ENCODE results near the gene ITM2C.

The ITM2C gene

GRCh38 chr2:230852113-230852512 lies 12.6 kb upstream of the ITM2C start:
- TF ChIP-seq REST (IDR thresholded peaks at IDR 0.05; ENCODE audit: insufficient read depth in 1 of 2, low read depth in 2 of 2, low read length in 2 of 2): no peak
- no peak for TF ChIP-seq TAF1 (IDR thresholded peaks at IDR 0.05; ENCODE audit: borderline replicate concordance, insufficient read depth, low read length)
- TF ChIP-seq SIN3A (IDR thresholded peaks at IDR 0.05; ENCODE audit: borderline replicate concordance, insufficient read depth, low read length): no peak
- no peak for TF ChIP-seq FOXP2 (optimal IDR thresholded peaks at IDR 0.05; ENCODE audit: borderline replicate concordance, extremely low read depth, extremely low read length, insufficient read depth)
- TF ChIP-seq POLR2AphosphoS5 (IDR thresholded peaks at IDR 0.05; ENCODE audit: low read depth, low read length): no peak

- TF ChIP-seq TAF1 (IDR thresholded peaks at IDR 0.05; ENCODE audit: borderline replicate concordance, insufficient read depth, low read length) (no peak), POLR2AphosphoS5 (IDR thresholded peaks at IDR 0.05; ENCODE audit: low read depth, low read length) (no peak), FOXP2 (optimal IDR thresholded peaks at IDR 0.05; ENCODE audit: borderline replicate concordance, extremely low read depth, extremely low read length, insufficient read depth) (no peak), REST (IDR thresholded peaks at IDR 0.05; ENCODE audit: insufficient read depth in 1 of 2, low read depth in 2 of 2, low read length in 2 of 2) (no peak), SIN3A (IDR thresholded peaks at IDR 0.05; ENCODE audit: borderline replicate concordance, insufficient read depth, low read length) (no peak)
Measured at GRCh38 chr2:230861552-230862255, 3.0 kb upstream of the ITM2C start.

- no peak for TF ChIP-seq SIN3A (IDR thresholded peaks at IDR 0.05; ENCODE audit: borderline replicate concordance, insufficient read depth, low read length)
- TF ChIP-seq POLR2AphosphoS5 (IDR thresholded peaks at IDR 0.05; ENCODE audit: low read depth, low read length): no peak
- TF ChIP-seq REST (IDR thresholded peaks at IDR 0.05; ENCODE audit: insufficient read depth in 1 of 2, low read depth in 2 of 2, low read length in 2 of 2): no peak
Measured at GRCh38 chr2:230862292-230862691, 2.5 kb upstream of the ITM2C start.

GRCh38 chr2:230863031-230863430 lies 1.7 kb upstream of the ITM2C start:
- no peak for TF ChIP-seq REST (IDR thresholded peaks at IDR 0.05; ENCODE audit: insufficient read depth in 1 of 2, low read depth in 2 of 2, low read length in 2 of 2)
- TF ChIP-seq POLR2AphosphoS5 (IDR thresholded peaks at IDR 0.05; ENCODE audit: low read depth, low read length): no peak
- TF ChIP-seq SIN3A (IDR thresholded peaks at IDR 0.05; ENCODE audit: borderline replicate concordance, insufficient read depth, low read length): no peak
- TF ChIP-seq FOXP2 (optimal IDR thresholded peaks at IDR 0.05; ENCODE audit: borderline replicate concordance, extremely low read depth, extremely low read length, insufficient read depth): no peak
- no peak for TF ChIP-seq TAF1 (IDR thresholded peaks at IDR 0.05; ENCODE audit: borderline replicate concordance, insufficient read depth, low read length)

All from PFSK-1 (cell line).